ENCODE measurements around the gene PARVB. TPM values are rescaled to one million over a fixed set of nuclear protein-coding genes. Genes with fewer than 3 reads are reported as not detected.

PARVB gene
- total RNA-seq, 1 donor = 29.3 TPM

- Histone ChIP-seq H3K4me1 (ENCODE audit: insufficient read depth, low read length) (peaks cover 17% of the 10 kb centered on the region), H4K20me1 (ENCODE audit: insufficient read depth, low read length) (peaks cover 4% of the 10 kb centered on the region), H3K4me3 (ENCODE audit: insufficient read depth, low read length) (no peak overlapping the region), H3K27me3 (ENCODE audit: insufficient read depth, low read length) (no peaks in the 10 kb centered on the region), H3K27ac (ENCODE audit: low read depth, low read length) (peak overlapping the region; percentile 51), H2AFZ (ENCODE audit: low read length) (no peak overlapping the region), H3K4me2 (ENCODE audit: insufficient read depth, low read length) (no peak overlapping the region), H3K36me3 (ENCODE audit: insufficient read depth, low read length) (no peaks in the 10 kb centered on the region), H3K79me2 (ENCODE audit: insufficient read depth, low read length) (peaks cover 68% of the 10 kb centered on the region), H3K9me3 (ENCODE audit: low read depth, low read length) (no peaks in the 10 kb centered on the region)
- peak; percentile 68 for DNase-seq (ENCODE audit: insufficient read length, low spot score, missing footprints)
- TF ChIP-seq CTCF (IDR thresholded peaks at IDR 0.05; ENCODE audit: extremely low read depth, low read depth, low read length) = no peak
Observed at GRCh38 chr22:44026630-44027511, 2.8 kb downstream of the PARVB start.

- H3K27me3 ChIP-seq (ENCODE audit: insufficient read depth, low read length) = no peaks in the 10 kb centered on the region
- no peak overlapping the region for H2AFZ ChIP-seq (ENCODE audit: low read length)
- no peak for DNase-seq (ENCODE audit: insufficient read length, low spot score, missing footprints)
- peaks cover 9% of the 10 kb centered on the region for H3K4me1 ChIP-seq (ENCODE audit: insufficient read depth, low read length)
- no peak overlapping the region for H3K4me3 ChIP-seq (ENCODE audit: insufficient read depth, low read length)
- H4K20me1 ChIP-seq (ENCODE audit: insufficient read depth, low read length) = peaks cover 8% of the 10 kb centered on the region
- H3K79me2 ChIP-seq (ENCODE audit: insufficient read depth, low read length) = peaks cover 69% of the 10 kb centered on the region
- no peak overlapping the region for H3K27ac ChIP-seq (ENCODE audit: low read depth, low read length)
- H3K4me2 ChIP-seq (ENCODE audit: insufficient read depth, low read length) = no peak overlapping the region
- peaks cover 2% of the 10 kb centered on the region for H3K9me3 ChIP-seq (ENCODE audit: low read depth, low read length)
- H3K36me3 ChIP-seq (ENCODE audit: insufficient read depth, low read length) = no peaks in the 10 kb centered on the region
- no peak for TF ChIP-seq CTCF (IDR thresholded peaks at IDR 0.05; ENCODE audit: extremely low read depth, low read depth, low read length)
Observed at GRCh38 chr22:44028091-44028490, 4.0 kb downstream of the PARVB start.

GRCh38 chr22:44029069-44029468 is 5.0 kb downstream of the PARVB start:
- Histone ChIP-seq H3K4me1 (ENCODE audit: insufficient read depth, low read length) (peaks cover 9% of the 10 kb centered on the region), H2AFZ (ENCODE audit: low read length) (no peak overlapping the region), H3K9me3 (ENCODE audit: low read depth, low read length) (peaks cover 2% of the 10 kb centered on the region), H3K79me2 (ENCODE audit: insufficient read depth, low read length) (peaks cover 70% of the 10 kb centered on the region), H4K20me1 (ENCODE audit: insufficient read depth, low read length) (peaks cover 8% of the 10 kb centered on the region), H3K36me3 (ENCODE audit: insufficient read depth, low read length) (no peaks in the 10 kb centered on the region), H3K27me3 (ENCODE audit: insufficient read depth, low read length) (no peaks in the 10 kb centered on the region), H3K4me2 (ENCODE audit: insufficient read depth, low read length) (no peak overlapping the region), H3K4me3 (ENCODE audit: insufficient read depth, low read length) (no peak overlapping the region), H3K27ac (ENCODE audit: low read depth, low read length) (no peak overlapping the region)
- no peak for DNase-seq (ENCODE audit: insufficient read length, low spot score, missing footprints)
- no peak for TF ChIP-seq CTCF (IDR thresholded peaks at IDR 0.05; ENCODE audit: extremely low read depth, low read depth, low read length)

- Histone ChIP-seq H3K79me2 (ENCODE audit: insufficient read depth, low read length) (peaks cover 74% of the 10 kb centered on the region), H3K4me2 (ENCODE audit: insufficient read depth, low read length) (no peak overlapping the region), H3K4me3 (ENCODE audit: insufficient read depth, low read length) (no peak overlapping the region), H3K4me1 (ENCODE audit: insufficient read depth, low read length) (peaks cover 4% of the 10 kb centered on the region), H2AFZ (ENCODE audit: low read length) (no peak overlapping the region), H3K27me3 (ENCODE audit: insufficient read depth, low read length) (no peaks in the 10 kb centered on the region), H3K9me3 (ENCODE audit: low read depth, low read length) (peaks cover 2% of the 10 kb centered on the region), H3K36me3 (ENCODE audit: insufficient read depth, low read length) (no peaks in the 10 kb centered on the region), H4K20me1 (ENCODE audit: insufficient read depth, low read length) (peaks cover 8% of the 10 kb centered on the region), H3K27ac (ENCODE audit: low read depth, low read length) (no peak overlapping the region)
- no peak for TF ChIP-seq CTCF (IDR thresholded peaks at IDR 0.05; ENCODE audit: extremely low read depth, low read depth, low read length)
- no peak for DNase-seq (ENCODE audit: insufficient read length, low spot score, missing footprints)
Observed at GRCh38 chr22:44030051-44030701, 6.1 kb downstream of the PARVB start.

Data from osteoblast (primary cell).